ENCODE results near the gene CLDN20. TPM values are rescaled to one million over a fixed set of nuclear protein-coding genes. Genes with fewer than 3 reads are reported as not detected.

The CLDN20 gene
- total RNA-seq, 2 experiments from 2014 or later = not detected

DNA sequence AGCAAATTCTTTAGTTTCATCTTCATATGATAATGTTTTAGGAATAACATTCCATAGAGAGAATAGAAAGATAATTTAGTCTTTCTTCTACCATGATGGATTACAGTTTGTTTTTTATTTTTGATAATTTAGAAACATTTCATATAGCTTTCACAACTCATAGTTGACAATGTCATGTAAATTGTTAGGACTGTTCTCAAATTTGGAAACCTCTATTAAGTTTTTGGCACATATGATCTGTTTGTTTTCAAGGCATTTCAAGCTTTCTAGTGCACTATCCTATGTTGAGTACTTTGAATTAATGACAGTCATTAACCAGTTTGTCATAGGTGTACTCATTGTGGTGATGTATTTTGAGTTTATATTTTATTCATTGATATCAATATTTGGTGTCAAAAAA is 61.2 kb downstream of the CLDN20 start:
- Mint-ChIP-seq H3K4me1 (peaks cover 19% of the 10 kb centered on the region), H3K36me3 (peaks cover 1% of the 10 kb centered on the region)

DNA sequence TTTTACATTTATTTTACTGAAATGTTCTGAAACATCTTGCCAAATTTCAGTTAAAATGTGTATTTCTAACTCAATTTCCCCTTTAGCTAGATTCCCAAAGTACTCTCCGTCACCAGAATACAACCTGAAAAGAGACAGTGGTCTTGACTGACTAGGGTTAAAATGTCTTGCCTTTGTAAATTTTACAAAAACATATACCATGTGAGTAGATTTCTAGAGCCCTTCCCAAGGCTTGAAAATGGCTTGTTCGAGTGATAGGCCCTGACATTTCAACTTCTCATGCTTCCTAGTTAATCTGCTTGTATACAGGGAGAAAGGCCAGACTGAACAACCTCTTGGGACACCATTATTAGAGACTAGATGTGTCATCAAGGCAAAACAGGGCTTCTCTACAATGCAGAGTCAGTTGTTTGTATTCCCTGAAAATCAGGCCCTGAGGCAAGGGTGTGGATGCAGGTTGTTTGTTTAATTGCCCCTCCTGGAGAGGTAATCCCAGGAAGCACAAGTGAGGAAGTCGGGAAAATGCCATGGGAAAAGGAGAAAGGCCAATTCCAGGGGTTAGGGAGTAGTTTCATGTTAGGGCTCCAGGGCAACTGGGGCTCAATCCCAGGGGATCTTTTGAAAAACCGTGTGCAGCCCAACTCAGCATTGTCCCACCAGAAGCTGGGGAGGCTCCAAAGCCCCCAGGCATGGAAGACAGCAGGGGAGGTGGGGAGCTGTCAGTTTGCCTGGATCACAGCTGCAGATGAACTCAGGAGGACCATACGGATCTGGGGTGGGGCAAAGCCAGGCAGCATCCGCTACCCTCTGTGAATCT is 62.1 kb downstream of the CLDN20 start:
- peaks cover 28% of the 10 kb centered on the region for H3K4me1 Mint-ChIP-seq
- H3K27me3 Mint-ChIP-seq = no peaks in the 10 kb centered on the region
- DNase-seq = no peak
- H3K9me3 Mint-ChIP-seq = no peaks in the 10 kb centered on the region
- no peak overlapping the region for H3K4me3 Mint-ChIP-seq
- H3K36me3 Mint-ChIP-seq = peaks cover 5% of the 10 kb centered on the region
- no peak overlapping the region for H3K27ac Mint-ChIP-seq

More for the DNA sequence above, 61.2 kb downstream of the CLDN20 start:
- DNase-seq = no peak
- Mint-ChIP-seq H3K9me3 (no peaks in the 10 kb centered on the region), H3K4me3 (no peak overlapping the region), H3K27me3 (no peaks in the 10 kb centered on the region), H3K27ac (no peak overlapping the region)

Other genes with a start within 250 kb of the CLDN20 start
- 10 to 100 TPM; 48.5 to 54.9 TPM for gene TFB1M, start 50.5 kb downstream of the CLDN20 start, total RNA-seq
- gene NOX3, start 191.8 kb downstream of the CLDN20 start, total RNA-seq = not detected

All from activated naive CD8-positive, alpha-beta T cell treated with anti-CD3 and anti-CD28 coated beads for 36 hours (primary cell).